ENCODE measurements around the gene AMOTL1.

- TF ChIP-seq CTCF (IDR thresholded peaks at IDR 0.05) (no peak), POLR2A (IDR thresholded peaks at IDR 0.05) (no peak)
Observed at GRCh38 chr11:94834911-94835593, 66.9 kb downstream of the AMOTL1 start.
